ENCODE results near the gene NPR3. TPM values are rescaled to one million over a fixed set of nuclear protein-coding genes. Genes with fewer than 3 reads are reported as not detected.

Gene NPR3
- total and polyA plus RNA-seq, 10 donors = 0.30 to 52.4 (median 14.3) TPM

DNA sequence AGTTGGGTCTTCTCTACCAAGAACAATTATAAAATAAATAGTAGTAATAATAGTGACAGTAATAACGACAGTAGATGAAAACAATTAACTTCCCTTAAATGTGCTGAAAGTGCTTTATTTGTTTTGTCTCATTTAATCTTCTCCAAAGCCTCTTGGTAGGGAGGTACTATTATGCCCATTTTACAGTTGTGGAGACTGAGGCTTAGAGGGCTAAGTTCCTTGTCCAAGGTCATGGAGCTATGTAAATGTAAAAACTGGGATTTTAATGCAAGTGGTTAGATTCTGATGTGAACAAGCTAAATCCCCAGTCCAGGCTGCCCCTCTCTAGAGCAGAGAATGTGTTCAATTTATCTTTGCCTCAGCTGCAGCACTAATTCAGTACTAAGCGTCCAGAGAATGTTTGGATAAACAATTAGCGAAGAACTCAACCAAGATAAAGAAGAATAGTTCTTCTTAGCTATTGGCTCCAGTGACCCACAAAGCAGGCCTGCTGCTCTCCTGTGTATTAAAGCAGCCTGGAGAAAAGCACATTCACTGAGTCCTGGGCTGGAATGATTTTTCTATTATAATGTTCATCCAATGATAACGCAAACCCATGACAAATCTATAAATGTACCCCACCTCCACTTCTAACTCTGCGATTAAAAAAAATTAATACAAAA lies 68.8 kb downstream of the NPR3 start:
- no peak for DNase-seq
- TF ChIP-seq, protein P1, sequence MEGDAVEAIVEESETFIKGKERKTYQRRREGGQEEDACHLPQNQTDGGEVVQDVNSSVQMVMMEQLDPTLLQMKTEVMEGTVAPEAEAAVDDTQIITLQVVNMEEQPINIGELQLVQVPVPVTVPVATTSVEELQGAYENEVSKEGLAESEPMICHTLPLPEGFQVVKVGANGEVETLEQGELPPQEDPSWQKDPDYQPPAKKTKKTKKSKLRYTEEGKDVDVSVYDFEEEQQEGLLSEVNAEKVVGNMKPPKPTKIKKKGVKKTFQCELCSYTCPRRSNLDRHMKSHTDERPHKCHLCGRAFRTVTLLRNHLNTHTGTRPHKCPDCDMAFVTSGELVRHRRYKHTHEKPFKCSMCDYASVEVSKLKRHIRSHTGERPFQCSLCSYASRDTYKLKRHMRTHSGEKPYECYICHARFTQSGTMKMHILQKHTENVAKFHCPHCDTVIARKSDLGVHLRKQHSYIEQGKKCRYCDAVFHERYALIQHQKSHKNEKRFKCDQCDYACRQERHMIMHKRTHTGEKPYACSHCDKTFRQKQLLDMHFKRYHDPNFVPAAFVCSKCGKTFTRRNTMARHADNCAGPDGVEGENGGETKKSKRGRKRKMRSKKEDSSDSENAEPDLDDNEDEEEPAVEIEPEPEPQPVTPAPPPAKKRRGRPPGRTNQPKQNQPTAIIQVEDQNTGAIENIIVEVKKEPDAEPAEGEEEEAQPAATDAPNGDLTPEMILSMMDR (IDR thresholded peaks at IDR 0.05 in 8 of 11, conservative IDR thresholded peaks at IDR 0.05 in 3 of 11) = no peak
- TF ChIP-seq POLR2A (IDR thresholded peaks at IDR 0.05) (no peak), POLR2AphosphoS5 (IDR thresholded peaks at IDR 0.05) (no peak)
- peaks cover 0 to 4% (median 0%) of the 10 kb centered on the region in 8 donors for H3K9me3 ChIP-seq
- H3K4me3 ChIP-seq = no peak overlapping the region
- no peak overlapping the region for H3K27ac ChIP-seq
- H3K27me3 ChIP-seq (replicated peaks in 1 of 7) = no peaks in the 10 kb centered on the region
- H3K4me1 ChIP-seq = no peaks in the 10 kb centered on the region
- WGBS, 5 donors = 89 to 97% (median 92%) methylated on average over 5 of the region's 5 CpGs
- intact Hi-C loops (cut with DNase I; ENCODE audit: low total_unique reads) = no loop called here
- H3K36me3 ChIP-seq = no peaks in the 10 kb centered on the region

GRCh38 chr5:32780508-32780919 lies 69.4 kb downstream of the NPR3 start:
- no peak overlapping the region for H3K4me3 ChIP-seq
- no peaks in the 10 kb centered on the region for H3K36me3 ChIP-seq
- TF ChIP-seq, protein P1 (IDR thresholded peaks at IDR 0.05 in 8 of 11, conservative IDR thresholded peaks at IDR 0.05 in 3 of 11) = no peak
- TF ChIP-seq POLR2AphosphoS5 (IDR thresholded peaks at IDR 0.05) = no peak
- TF ChIP-seq POLR2A (IDR thresholded peaks at IDR 0.05) = no peak
- peaks cover 0 to 4% (median 0%) of the 10 kb centered on the region in 8 donors for H3K9me3 ChIP-seq
- H3K27me3 ChIP-seq (replicated peaks in 1 of 7) = no peaks in the 10 kb centered on the region
- no peak for DNase-seq
- intact Hi-C loops (cut with DNase I; ENCODE audit: low total_unique reads) = no loop called here
- no peak overlapping the region for H3K27ac ChIP-seq
- 83 to 93% (median 91%) methylated on average over 10 of the region's 10 CpGs for WGBS, 5 donors
- no peaks in the 10 kb centered on the region for H3K4me1 ChIP-seq

GRCh38 chr5:32783661-32784060 lies 72.5 kb downstream of the NPR3 start:
- intact Hi-C loops (cut with DNase I; ENCODE audit: low total_unique reads) = no loop called here
- TF ChIP-seq, protein P1 (IDR thresholded peaks at IDR 0.05 in 8 of 11, conservative IDR thresholded peaks at IDR 0.05 in 3 of 11) = no peak
- TF ChIP-seq POLR2AphosphoS5 (IDR thresholded peaks at IDR 0.05) (no peak), POLR2A (IDR thresholded peaks at IDR 0.05) (no peak)
- H3K27ac ChIP-seq = no peak overlapping the region
- H3K9me3 ChIP-seq = peaks cover 0 to 4% (median 0%) of the 10 kb centered on the region in 8 donors
- no peak overlapping the region for H3K4me3 ChIP-seq
- H3K36me3 ChIP-seq = no peaks in the 10 kb centered on the region
- 77 to 94% (median 92%) methylated on average over 4 of the region's 4 CpGs for WGBS, 5 donors
- H3K27me3 ChIP-seq (replicated peaks in 1 of 7) = no peaks in the 10 kb centered on the region
- no peaks in the 10 kb centered on the region for H3K4me1 ChIP-seq
- no peak for DNase-seq

GRCh38 chr5:32785611-32786254 lies 74.6 kb downstream of the NPR3 start:
- intact Hi-C loops (cut with DNase I; ENCODE audit: low total_unique reads) = no loop called here
- WGBS, 5 donors = 35 to 56% (median 40%) methylated on average over 3 of the region's 3 CpGs
- H3K27ac ChIP-seq = no peak overlapping the region

More at GRCh38 chr5:32785611-32786254, 74.6 kb downstream of the NPR3 start:
- Histone ChIP-seq H3K27me3 (replicated peaks in 1 of 7) (no peaks in the 10 kb centered on the region), H3K9me3 (peaks cover 0 to 4% (median 0%) of the 10 kb centered on the region in 8 donors), H3K36me3 (no peaks in the 10 kb centered on the region), H3K4me3 (no peak overlapping the region), H3K4me1 (no peaks in the 10 kb centered on the region)
- TF ChIP-seq POLR2AphosphoS5 (IDR thresholded peaks at IDR 0.05) (no peak), POLR2A (IDR thresholded peaks at IDR 0.05) (no peak)
- TF ChIP-seq, protein P1 (IDR thresholded peaks at IDR 0.05 in 8 of 11, conservative IDR thresholded peaks at IDR 0.05 in 3 of 11) = no peak
- no peak for DNase-seq

Measured in spleen (tissue), 11 donors.